Natural killer cell treated with Interleukin-12 subunit alpha and Interleukin-12 subunit beta and Interleukin-15 and Interleukin-18, amount 100 ng/mL, for 72 hours (primary cell): ENCODE results near the gene MYO1E. TPM values are rescaled to one million over a fixed set of nuclear protein-coding genes. Genes with fewer than 3 reads are reported as not detected.

Source experiments
- ATAC-seq, 2 donors: fragments of 150-1000 bp; cut with Tn5 transposase in 1 of 2; sonication (Bioruptor Pico), chemical (Tn5 transposase) in 1 of 2; 2 replicates each; pipeline ENCODE4 v1.10.0; 2021
- DNase-seq: peaks from one replicate; pipeline ENCODE4 v3.0.0; 2022; ENCODE audit warnings: low spot score
- H3K27ac Mint-ChIP-seq, 2 donors: 1 replicate in 1 of 2; 2 replicates in 1 of 2; pipeline ENCODE4 v1.8.0; 2022; ENCODE audit warnings: mixed read lengths in 2 of 2, mild to moderate bottlenecking in 1 of 2, moderate library complexity in 1 of 2
- H3K27me3 Mint-ChIP-seq, 2 donors: 1 replicate in 1 of 2; 2 replicates in 1 of 2; pipeline ENCODE4 v1.8.0; 2022; ENCODE audit warnings: mixed read lengths in 2 of 2
- H3K36me3 Mint-ChIP-seq: one replicate; pipeline ENCODE4 v1.8.0; 2022; ENCODE audit warnings: mixed read lengths
- H3K4me1 Mint-ChIP-seq, 2 donors: 1 replicate in 1 of 2; 2 replicates in 1 of 2; pipeline ENCODE4 v1.8.0; 2022; ENCODE audit warnings: low read depth in 2 of 2, mixed read lengths in 2 of 2, mild to moderate bottlenecking in 1 of 2
- H3K4me3 Mint-ChIP-seq: one replicate; pipeline ENCODE4 v1.8.0; 2022; ENCODE audit warnings: mixed read lengths
- H3K9me3 Mint-ChIP-seq: 2 replicates; pipeline ENCODE4 v1.8.0; 2022; ENCODE audit warnings: mixed read lengths
- total RNA-seq, 2 donors: library from RNA; stranded (reverse); gene quantifications; one replicate each; pipeline ENCODE4 v1.2.3, GENCODE V29; 2022

MYO1E gene
- total RNA-seq, 2 donors from 2014 or later = 3.7 to 20.0 TPM

DNA sequence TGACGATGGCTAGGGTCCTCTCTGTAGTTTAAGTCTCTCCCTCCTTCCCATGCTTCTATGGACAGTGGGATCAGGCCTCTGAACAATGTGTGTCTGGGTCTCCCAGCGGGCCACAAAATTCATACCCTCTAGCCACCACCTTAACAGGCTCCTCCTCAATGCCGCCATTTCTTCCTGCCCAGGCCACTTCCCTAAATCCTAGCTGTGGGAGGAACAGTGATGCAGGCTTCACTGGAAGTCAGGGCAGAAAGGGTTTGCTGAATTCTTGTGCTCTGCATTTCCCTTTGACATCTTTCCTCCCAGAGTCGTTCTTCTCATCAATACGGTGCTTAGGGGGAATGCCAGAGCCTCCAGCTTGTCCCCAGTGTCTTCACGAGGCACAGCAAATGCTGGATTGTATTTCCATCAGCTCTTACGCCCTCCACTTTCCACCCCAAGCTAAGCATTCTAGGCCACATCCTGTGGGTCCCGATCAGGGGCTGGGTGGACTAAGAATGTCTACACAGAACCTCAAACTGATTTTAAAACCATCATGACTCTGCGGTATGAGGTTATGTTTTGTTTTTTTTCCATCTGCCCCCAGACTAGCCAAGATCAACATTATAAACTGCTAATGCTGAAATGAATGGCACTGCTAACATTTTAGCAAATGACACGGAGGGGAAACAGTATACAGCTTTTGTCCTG lies 177.9 kb downstream of the MYO1E start:
- DNase-seq = no peak
- peaks cover 5 to 20% of the 10 kb centered on the region in 2 donors for H3K27me3 Mint-ChIP-seq
- H3K4me3 Mint-ChIP-seq = no peak overlapping the region
- H3K9me3 Mint-ChIP-seq = no peaks in the 10 kb centered on the region
- ATAC-seq = peak in 1 of 2 donors; percentile 27
- peaks cover 5 to 6% of the 10 kb centered on the region in 2 donors for H3K4me1 Mint-ChIP-seq
- H3K27ac Mint-ChIP-seq = peak overlapping the region in 1 of 2 donors; percentile 34
- H3K36me3 Mint-ChIP-seq = no peaks in the 10 kb centered on the region

DNA sequence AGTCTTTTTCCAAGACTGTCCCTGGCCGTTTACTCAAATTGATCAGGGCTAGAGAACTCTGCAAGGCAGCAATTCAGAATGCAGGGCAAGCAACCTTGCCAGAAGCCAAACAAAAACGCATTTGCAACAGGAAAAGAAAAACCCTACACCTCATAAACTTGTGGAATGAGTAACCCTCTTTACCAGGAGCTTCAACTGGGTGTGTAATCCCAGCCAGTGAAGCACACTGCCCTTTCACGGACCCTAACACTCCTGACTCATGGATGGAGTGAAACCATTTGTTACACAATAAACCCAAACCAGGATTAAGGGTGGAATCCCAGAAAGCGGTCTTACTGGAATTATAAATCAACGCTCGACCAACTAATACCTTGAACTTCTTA lies 180.8 kb downstream of the MYO1E start:
- DNase-seq (no peak), ATAC-seq (no peak)
- no peak overlapping the region for H3K4me3 Mint-ChIP-seq
- H3K27me3 Mint-ChIP-seq = peaks cover 7 to 28% of the 10 kb centered on the region in 2 donors
- no peaks in the 10 kb centered on the region for H3K36me3 Mint-ChIP-seq
- H3K4me1 Mint-ChIP-seq = peaks cover 5 to 6% of the 10 kb centered on the region in 2 donors
- H3K27ac Mint-ChIP-seq = no peak overlapping the region
- H3K9me3 Mint-ChIP-seq = no peaks in the 10 kb centered on the region

DNA sequence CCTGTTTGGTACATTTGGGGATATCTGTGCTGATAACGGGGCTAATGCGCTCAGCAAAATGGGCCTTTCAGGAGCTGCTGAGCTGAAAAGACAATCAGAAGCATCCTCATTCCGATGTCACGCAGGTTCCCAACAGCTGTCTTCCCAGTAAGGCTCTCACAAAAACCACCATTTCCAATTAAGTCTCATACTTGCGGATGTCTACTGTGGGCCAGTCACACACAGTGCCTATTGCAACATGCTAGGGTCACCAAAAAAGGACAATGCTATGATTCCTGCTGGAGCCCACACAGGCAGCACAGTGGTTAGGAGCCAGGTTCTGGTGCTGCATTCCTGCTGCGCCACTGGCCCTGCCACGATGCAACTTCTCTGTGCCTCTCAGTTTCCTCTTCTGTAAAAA lies 182.4 kb downstream of the MYO1E start:
- ATAC-seq (no peak), DNase-seq (no peak)
- no peaks in the 10 kb centered on the region for H3K36me3 Mint-ChIP-seq
- H3K9me3 Mint-ChIP-seq = no peaks in the 10 kb centered on the region
- H3K27ac Mint-ChIP-seq = no peak overlapping the region
- H3K4me3 Mint-ChIP-seq = no peak overlapping the region
- peaks cover 7 to 28% of the 10 kb centered on the region in 2 donors for H3K27me3 Mint-ChIP-seq
- H3K4me1 Mint-ChIP-seq = peaks cover 5 to 6% of the 10 kb centered on the region in 2 donors

DNA sequence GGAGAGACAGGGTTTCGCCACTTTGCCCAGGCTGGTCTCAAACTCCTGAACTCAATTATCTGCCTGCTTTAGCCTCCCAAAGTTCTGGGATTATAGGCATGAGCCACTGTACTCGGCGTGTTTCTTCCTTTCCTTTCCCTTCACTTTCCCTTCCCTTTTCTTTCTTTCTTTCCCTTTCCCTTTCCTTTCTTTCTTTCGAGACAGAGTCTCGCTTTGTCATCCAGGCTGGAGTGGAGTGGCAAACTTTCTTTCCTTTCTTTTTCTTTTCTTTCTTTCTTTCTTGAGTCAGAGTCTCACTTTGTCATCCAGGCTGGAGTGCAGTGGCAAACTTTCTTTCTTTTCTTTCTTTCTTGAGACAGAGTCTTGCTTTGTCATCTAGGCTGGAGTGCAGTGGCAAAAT lies 183.4 kb downstream of the MYO1E start:
- H3K4me3 Mint-ChIP-seq = no peak overlapping the region
- H3K4me1 Mint-ChIP-seq = no peaks in the 10 kb centered on the region
- no peaks in the 10 kb centered on the region for H3K9me3 Mint-ChIP-seq
- DNase-seq (no peak), ATAC-seq (no peak)
- H3K27me3 Mint-ChIP-seq = peaks cover 11 to 28% of the 10 kb centered on the region in 2 donors
- H3K27ac Mint-ChIP-seq = no peak overlapping the region
- H3K36me3 Mint-ChIP-seq = no peaks in the 10 kb centered on the region

DNA sequence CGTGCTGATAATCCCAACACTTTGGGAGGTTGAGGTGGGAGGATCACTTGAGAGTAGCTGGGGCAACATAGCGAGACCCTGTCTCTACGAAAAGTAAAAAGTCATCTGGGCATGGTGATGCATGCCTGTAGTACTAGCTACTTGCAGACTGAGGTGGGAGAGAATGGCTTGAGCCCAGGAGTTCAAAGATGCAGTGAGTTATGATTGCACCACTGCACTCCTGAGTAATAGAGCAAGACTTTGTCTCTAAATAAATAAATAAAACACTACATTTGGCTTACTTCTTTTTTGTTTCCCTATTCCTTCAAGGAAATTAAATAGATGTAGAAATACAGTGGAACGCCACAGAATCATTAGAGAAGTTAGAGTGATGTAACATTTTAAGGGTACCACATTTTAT lies 186.2 kb downstream of the MYO1E start:
- ATAC-seq (no peak), DNase-seq (no peak)
- H3K36me3 Mint-ChIP-seq = peaks cover 3% of the 10 kb centered on the region
- no peaks in the 10 kb centered on the region for H3K4me1 Mint-ChIP-seq
- no peaks in the 10 kb centered on the region for H3K9me3 Mint-ChIP-seq
- H3K27ac Mint-ChIP-seq = no peak overlapping the region
- no peak overlapping the region for H3K4me3 Mint-ChIP-seq
- peaks cover 7 to 16% of the 10 kb centered on the region in 2 donors for H3K27me3 Mint-ChIP-seq

DNA sequence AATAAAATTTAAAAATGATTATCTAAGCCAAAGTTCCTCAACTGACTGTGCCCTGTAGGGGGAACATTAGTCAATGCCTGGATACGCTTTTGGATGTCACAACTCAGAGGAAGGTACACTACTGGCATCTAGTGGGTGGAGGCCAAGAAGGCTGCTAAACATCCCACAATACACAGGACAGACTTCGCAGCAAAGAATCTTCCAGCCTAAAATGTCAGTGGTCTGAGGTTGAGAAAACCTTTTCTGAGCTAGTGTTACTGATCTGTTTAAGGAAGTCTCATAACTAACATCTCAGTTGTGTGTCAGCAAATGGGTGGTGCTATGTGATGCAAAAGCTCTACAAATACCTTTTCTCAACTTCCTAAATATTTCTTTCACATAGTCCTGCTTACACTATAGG lies 186.9 kb downstream of the MYO1E start:
- Mint-ChIP-seq H3K27me3 (peaks cover 7 to 12% of the 10 kb centered on the region in 2 donors), H3K4me1 (no peaks in the 10 kb centered on the region), H3K27ac (no peak overlapping the region), H3K9me3 (no peaks in the 10 kb centered on the region), H3K36me3 (peaks cover 6% of the 10 kb centered on the region), H3K4me3 (no peak overlapping the region)
- ATAC-seq (no peak), DNase-seq (no peak)

DNA sequence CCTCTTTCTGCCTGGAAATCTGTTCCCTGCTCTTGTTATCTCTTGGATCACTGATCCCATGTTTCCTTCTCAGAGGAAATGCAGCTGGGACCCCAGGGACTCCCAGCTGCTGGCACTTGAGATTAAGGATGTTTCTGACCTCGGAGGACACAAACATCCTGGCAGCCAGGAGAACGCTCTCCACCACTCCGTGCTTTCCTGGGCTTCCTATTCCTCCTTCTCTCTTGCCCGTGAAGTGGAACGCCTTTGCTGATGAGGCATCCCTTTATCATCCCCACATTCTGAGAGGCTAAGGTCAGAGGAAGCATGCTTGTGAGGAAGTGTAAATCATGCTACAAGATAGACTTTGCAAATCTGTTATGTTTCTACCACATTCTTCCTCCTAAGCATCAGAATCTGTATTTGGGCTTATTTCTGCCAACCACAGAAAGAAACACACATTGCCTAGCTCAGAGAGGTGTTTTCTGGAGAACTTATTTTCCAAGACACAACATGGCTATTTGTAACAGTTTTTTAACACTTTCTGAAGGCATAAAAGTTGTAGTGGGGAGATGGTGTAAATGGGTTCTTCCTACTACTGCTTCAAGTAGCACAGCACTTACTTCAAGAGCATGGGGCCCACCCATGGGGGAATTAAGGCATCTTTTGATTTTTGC lies 191.6 kb downstream of the MYO1E start:
- Mint-ChIP-seq H3K27me3 (peaks cover 11 to 19% of the 10 kb centered on the region in 2 donors), H3K36me3 (peaks cover 6% of the 10 kb centered on the region), H3K27ac (no peak overlapping the region), H3K4me3 (no peak overlapping the region), H3K9me3 (no peaks in the 10 kb centered on the region), H3K4me1 (no peaks in the 10 kb centered on the region)
- no peak for ATAC-seq
- no peak for DNase-seq

- no peaks in the 10 kb centered on the region for H3K9me3 Mint-ChIP-seq
Observed at GRCh38 chr15:59179717-59180116, 193.0 kb downstream of the MYO1E start.

GRCh38 chr15:59178151-59178695 lies 194.4 kb downstream of the MYO1E start:
- Mint-ChIP-seq H3K36me3 (peaks cover 6% of the 10 kb centered on the region), H3K9me3 (no peaks in the 10 kb centered on the region), H3K4me1 (no peaks in the 10 kb centered on the region), H3K4me3 (no peak overlapping the region), H3K27me3 (peaks cover 12 to 27% of the 10 kb centered on the region in 2 donors), H3K27ac (no peak overlapping the region)
- ATAC-seq (peak in 1 of 2 donors; percentile 24), DNase-seq (no peak)

More at GRCh38 chr15:59179717-59180116, 193.0 kb downstream of the MYO1E start:
- H3K27me3 Mint-ChIP-seq = peaks cover 11 to 27% of the 10 kb centered on the region in 2 donors
- H3K4me3 Mint-ChIP-seq = no peak overlapping the region
- peaks cover 6% of the 10 kb centered on the region for H3K36me3 Mint-ChIP-seq
- no peak for ATAC-seq
- H3K27ac Mint-ChIP-seq = no peak overlapping the region
- H3K4me1 Mint-ChIP-seq = no peaks in the 10 kb centered on the region
- DNase-seq = no peak

DNA sequence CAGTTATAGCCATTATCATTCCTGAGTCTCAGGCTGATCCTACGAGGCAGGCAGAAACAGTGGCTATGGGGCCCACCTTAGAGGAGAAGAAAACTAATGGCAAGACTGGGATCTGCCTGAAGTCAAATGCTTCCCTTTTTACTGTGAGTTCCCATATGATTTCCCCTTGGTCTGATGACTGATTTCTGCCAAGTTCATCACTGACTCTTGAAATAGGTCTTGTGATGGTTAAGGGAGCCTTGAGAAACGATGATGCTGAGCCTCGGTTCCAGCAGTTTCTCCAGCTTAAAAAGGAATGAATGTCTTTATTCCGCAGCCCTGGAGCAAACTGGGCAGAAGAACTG lies 195.4 kb downstream of the MYO1E start:
- no peak overlapping the region for H3K27ac Mint-ChIP-seq
- ATAC-seq (no peak), DNase-seq (no peak)
- no peaks in the 10 kb centered on the region for H3K9me3 Mint-ChIP-seq
- H3K4me3 Mint-ChIP-seq = no peak overlapping the region
- peaks cover 12 to 27% of the 10 kb centered on the region in 2 donors for H3K27me3 Mint-ChIP-seq
- H3K36me3 Mint-ChIP-seq = peaks cover 6% of the 10 kb centered on the region
- H3K4me1 Mint-ChIP-seq = no peaks in the 10 kb centered on the region

DNA sequence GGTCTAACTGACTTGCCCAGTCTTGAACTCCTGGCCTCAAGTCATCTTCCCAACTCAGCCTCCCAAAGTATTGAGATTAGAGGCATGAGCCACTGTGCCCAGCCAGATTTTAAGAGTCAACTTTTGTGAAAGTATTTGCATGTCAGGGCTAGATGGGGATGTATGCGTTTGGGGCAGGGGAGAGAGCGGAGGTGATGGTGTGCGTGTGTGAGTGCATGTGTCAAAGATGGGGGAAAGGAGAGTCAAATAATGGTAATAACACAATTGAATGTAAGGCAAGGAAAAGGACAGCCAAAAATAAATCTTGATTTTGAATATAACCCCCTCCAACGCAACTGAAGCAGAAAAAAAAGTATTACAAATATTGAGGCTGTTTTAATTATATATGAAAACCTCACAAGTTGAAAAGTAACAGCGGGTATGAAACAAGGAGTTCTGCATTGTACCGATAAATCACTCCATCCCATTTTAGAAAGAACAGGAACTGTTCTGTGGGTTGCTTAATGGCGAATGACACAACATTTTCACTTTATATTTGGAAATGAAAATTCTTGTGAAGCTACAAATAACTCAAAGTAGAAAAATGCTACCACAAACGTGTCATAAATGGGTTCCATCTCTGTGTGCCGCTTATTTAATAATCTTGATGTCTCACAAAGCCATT lies 195.9 kb downstream of the MYO1E start:
- no peak for ATAC-seq
- Mint-ChIP-seq H3K9me3 (no peaks in the 10 kb centered on the region), H3K4me3 (no peak overlapping the region)

DNA sequence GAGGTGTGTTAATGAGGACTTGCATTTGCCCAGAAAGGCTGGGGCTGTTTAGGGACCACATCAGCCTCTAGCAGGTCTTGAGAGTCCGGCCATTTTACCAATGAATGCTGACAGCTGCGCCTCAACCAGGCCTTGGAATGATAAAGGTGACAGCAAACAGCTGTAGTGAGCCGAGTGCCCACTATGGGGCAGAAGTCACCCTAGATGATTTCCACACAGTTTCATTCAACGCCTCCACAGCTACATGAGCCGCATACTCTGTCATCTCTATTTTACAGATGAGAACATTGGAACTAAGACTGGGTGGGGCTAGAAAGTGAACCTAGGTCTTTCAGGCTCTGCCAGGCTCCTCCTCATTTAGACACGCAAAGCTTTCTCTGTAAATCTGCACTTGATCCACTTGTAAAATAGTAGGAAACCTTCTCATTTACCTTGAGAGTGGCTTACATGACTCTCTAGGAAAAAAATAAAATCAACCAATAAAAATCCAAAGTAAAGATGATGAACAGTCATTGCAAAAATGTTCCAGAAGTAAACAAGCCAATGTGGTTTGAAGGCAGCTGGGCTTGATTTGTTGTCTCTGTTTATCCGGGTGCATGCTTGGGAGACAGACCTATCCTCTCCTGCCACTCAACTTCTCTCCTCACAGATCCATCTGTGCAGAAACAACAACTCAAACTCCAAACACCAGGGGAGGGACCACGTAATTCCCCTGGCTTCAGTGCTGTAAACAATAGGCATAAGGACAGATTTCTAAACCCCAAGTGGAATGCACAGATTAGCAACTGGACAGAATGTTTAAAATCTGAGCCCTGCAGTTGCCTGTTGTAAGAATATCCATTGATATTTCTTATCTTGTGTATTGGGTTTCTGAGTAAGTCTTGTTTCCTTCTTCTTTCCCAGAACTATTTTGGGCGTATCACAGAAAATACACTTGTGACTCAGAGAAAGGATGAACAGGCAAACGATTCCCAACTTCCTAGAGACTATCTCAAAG lies 197.5 kb downstream of the MYO1E start:
- peaks cover 12 to 27% of the 10 kb centered on the region in 2 donors for H3K27me3 Mint-ChIP-seq
- no peaks in the 10 kb centered on the region for H3K9me3 Mint-ChIP-seq
- H3K4me3 Mint-ChIP-seq = no peak overlapping the region
- no peaks in the 10 kb centered on the region for H3K36me3 Mint-ChIP-seq
- no peak overlapping the region for H3K27ac Mint-ChIP-seq
- H3K4me1 Mint-ChIP-seq = peaks cover 0 to 6% of the 10 kb centered on the region in 2 donors
- peak in 1 of 2 donors; percentile 46 for ATAC-seq
- no peak for DNase-seq

More for the DNA sequence above, 195.9 kb downstream of the MYO1E start:
- DNase-seq = no peak
- Mint-ChIP-seq H3K27me3 (peaks cover 12 to 27% of the 10 kb centered on the region in 2 donors), H3K36me3 (peaks cover 6% of the 10 kb centered on the region), H3K27ac (no peak overlapping the region), H3K4me1 (no peaks in the 10 kb centered on the region)
